GM23338 (cell line): ENCODE data around the gene NARS2. TPM values are rescaled to one million over a fixed set of nuclear protein-coding genes. Genes with fewer than 3 reads are reported as not detected.

Experiments used
- ATAC-seq: fragments of 200-7000 bp; cut with Tn5 transposase; 3 replicates; pipeline ENCODE4 v1.9.1; 2020
- DNase-seq: peaks from one replicate; pipeline ENCODE4 v3.0.0-alpha.2; 2015; ENCODE audit warnings: low spot score
- H2AFZ ChIP-seq: fragments of 200-600 bp; sonication (generic); 2 replicates; pipeline ENCODE4 v1.8.0; 2016; ENCODE audit warnings: antibody characterized with exemption, mild to moderate bottlenecking, moderate library complexity
- H3F3A ChIP-seq: fragments of 200-600 bp; sonication (generic); replicated peaks from 2 replicates; pipeline ENCODE4 v1.8.0; 2017; ENCODE audit warnings: antibody characterized with exemption, mixed run types, low read depth
- H3K27ac ChIP-seq: fragments of 200-600 bp; sonication (generic); 2 replicates; pipeline ENCODE4 v1.6.1; 2016; ENCODE audit warnings: low read depth
- H3K27me3 ChIP-seq: fragments of 200-600 bp; sonication (generic); 2 replicates; pipeline ENCODE4 v1.8.0; 2016; ENCODE audit warnings: mild to moderate bottlenecking, mixed run types, moderate library complexity; ENCODE audit not compliant: insufficient read depth
- H3K36me3 ChIP-seq: fragments of 200-600 bp; sonication (generic); 2 replicates; pipeline ENCODE4 v1.8.0; 2016; ENCODE audit warnings: mild to moderate bottlenecking; ENCODE audit not compliant: insufficient read depth
- H3K4me1 ChIP-seq: fragments of 200-600 bp; sonication (generic); 2 replicates; pipeline ENCODE4 v1.8.0; 2016; ENCODE audit warnings: mild to moderate bottlenecking, moderate library complexity; ENCODE audit not compliant: insufficient read depth
- H3K4me2 ChIP-seq: fragments of 200-600 bp; sonication (generic); 2 replicates; pipeline ENCODE4 v1.7.1; 2017; ENCODE audit warnings: mixed run types
- H3K4me3 ChIP-seq: fragments of 200-600 bp; sonication (generic); 2 replicates; pipeline ENCODE4 v1.6.1; 2016; ENCODE audit warnings: mixed run types
- H3K79me2 ChIP-seq: fragments of 200-600 bp; sonication (generic); replicated peaks from 2 replicates; pipeline ENCODE4 v1.8.0; 2017; ENCODE audit warnings: mild to moderate bottlenecking; ENCODE audit not compliant: insufficient read depth
- H3K9me2 ChIP-seq: fragments of 200-600 bp; sonication (generic); 2 replicates; pipeline ENCODE4 v1.8.0; 2017; ENCODE audit not compliant: insufficient read depth
- H4K20me1 ChIP-seq: fragments of 200-600 bp; sonication (generic); replicated peaks from 2 replicates; pipeline ENCODE4 v1.8.0; 2017; ENCODE audit warnings: mild to moderate bottlenecking; ENCODE audit not compliant: insufficient read depth
- H3K27ac Mint-ChIP-seq: 2 replicates; pipeline ENCODE4 v1.8.0; 2020; ENCODE audit warnings: inconsistent platforms, mild to moderate bottlenecking, moderate library complexity, mixed read lengths
- H3K27me3 Mint-ChIP-seq: 3 replicates; pipeline ENCODE4 v1.8.0; 2022; ENCODE audit warnings: low read depth, mild to moderate bottlenecking, moderate library complexity, mixed read lengths, inconsistent platforms; ENCODE audit not compliant: insufficient read depth, poor library complexity
- H3K36me3 Mint-ChIP-seq: 3 replicates; pipeline ENCODE4 v1.8.0; 2021; ENCODE audit warnings: low read depth, mild to moderate bottlenecking, inconsistent platforms, moderate library complexity, mixed read lengths
- H3K4me1 Mint-ChIP-seq: 3 replicates; pipeline ENCODE4 v1.8.0; 2020; ENCODE audit warnings: mild to moderate bottlenecking, inconsistent platforms, mixed read lengths
- H3K4me3 Mint-ChIP-seq: 3 replicates; pipeline ENCODE4 v1.8.0; 2021; ENCODE audit warnings: moderate library complexity, mild to moderate bottlenecking, inconsistent platforms, mixed read lengths
- H3K9me3 Mint-ChIP-seq: 3 replicates; pipeline ENCODE4 v1.8.0; 2020; ENCODE audit warnings: moderate library complexity, mild to moderate bottlenecking, inconsistent platforms, mixed read lengths
- CREB1 ChIP-seq: fragments of 250-450 bp; sonication (Bioruptor Pico); IDR thresholded peaks from 2 replicates; pipeline ENCODE4 v1.5.0; 2020; ENCODE audit warnings: low read depth, mild to moderate bottlenecking, moderate library complexity
- ETS1 ChIP-seq: IDR thresholded peaks from 2 replicates; pipeline ENCODE4 v1.6.1; 2016; ENCODE audit warnings: antibody characterized with exemption
- JUNB ChIP-seq: IDR thresholded peaks from one replicate; pipeline ENCODE4 v1.6.1; 2016; ENCODE audit warnings: antibody characterized with exemption; ENCODE audit not compliant: unreplicated experiment
- POLR2AphosphoS5 ChIP-seq: IDR thresholded peaks from 2 replicates; pipeline ENCODE4 v1.6.1; 2016; ENCODE audit warnings: antibody characterized with exemption, low read depth
- REST ChIP-seq: IDR thresholded peaks from one replicate; pipeline ENCODE4 v1.6.1; 2018; ENCODE audit warnings: antibody characterized with exemption; ENCODE audit not compliant: unreplicated experiment
- ZNF114 ChIP-seq: fragments of 250-450 bp; sonication (Bioruptor Pico); IDR thresholded peaks from 2 replicates; pipeline ENCODE4 v1.5.0; 2020; ENCODE audit warnings: mild to moderate bottlenecking, moderate library complexity
- ZNF331 ChIP-seq: fragments of 250-450 bp; sonication (Bioruptor Pico); IDR thresholded peaks from 2 replicates; pipeline ENCODE4 v1.5.0; 2020; ENCODE audit warnings: low read depth, mild to moderate bottlenecking, moderate library complexity
- ZNF462 ChIP-seq: fragments of 250-450 bp; sonication (Bioruptor Pico); IDR thresholded peaks from 2 replicates; pipeline ENCODE4 v1.5.0; 2020; ENCODE audit warnings: mild to moderate bottlenecking, moderate library complexity
- polyA plus RNA-seq: library from polyadenylated mRNA; unstranded; fragments of >200 nt; fragmentation: Nextera tagmentation; extraction: Ambion mirVana; gene quantifications from 2 replicates; pipeline ENCODE4 v1.2.1, GENCODE V29; 2016
- total RNA-seq: library from RNA; depleted of rRNA; stranded (reverse); fragments of >200 nt; shearing (Covaris generic); gene quantifications from 2 replicates; pipeline ENCODE4 v1.2.3, GENCODE V29; 2014

The NARS2 gene
- total and polyA plus RNA-seq, 2 experiments from 2014 or later, result 45.7 to 62.0 TPM

- TF ChIP-seq ZNF331 (no peak), ZNF462 (CRISPR knock-in tag) (no peak), REST (no peak), ETS1 (no peak), POLR2AphosphoS5 (no peak), ZNF114 (CRISPR knock-in tag) (no peak), CREB1 (no peak), JUNB (no peak)
- no peak overlapping the region for H3K27ac ChIP-seq
- no peak overlapping the region for H3K27ac Mint-ChIP-seq
Measured at GRCh38 chr11:78525720-78526119, 48.9 kb downstream of the NARS2 start.

More at GRCh38 chr11:78525720-78526119, 48.9 kb downstream of the NARS2 start:
- Histone ChIP-seq H3K4me3 (no peak overlapping the region), H3K4me2 (no peak overlapping the region), H3K79me2 (no peaks in the 10 kb centered on the region; the same call in none of the 2 replicates), H4K20me1 (peaks cover 5% of the 10 kb centered on the region), H3K27me3 (no peaks in the 10 kb centered on the region), H3K36me3 (no peaks in the 10 kb centered on the region), H2AFZ (no peak overlapping the region), H3K4me1 (no peaks in the 10 kb centered on the region), H3K9me2 (no peaks in the 10 kb centered on the region), H3F3A (no peaks in the 10 kb centered on the region)
- Mint-ChIP-seq H3K36me3 (peaks cover 4% of the 10 kb centered on the region; the same call in 1 of the 3 replicates), H3K27me3 (peaks cover 2% of the 10 kb centered on the region), H3K9me3 (no peaks in the 10 kb centered on the region), H3K4me3 (no peak overlapping the region), H3K4me1 (no peaks in the 10 kb centered on the region)
- DNase-seq, result no peak
- no peak for ATAC-seq
